GM18526 (cell line): Measurements from ENCODE around the gene RDM1.

Experiments used
- POLR2A ChIP-seq: IDR thresholded peaks from 3 replicates; pipeline ENCODE4 v1.6.1; 2011; ENCODE audit not compliant: insufficient read length; ENCODE audit errors: extremely low read depth

RDM1 gene

GRCh38 chr17:35930211-35931065 is at the start of gene RDM1:
RDM1 (minus strand) TSS chr17:35930773; CDS start chr17:35930727, 46 bp downstream.
- peak; percentile 55 for TF ChIP-seq POLR2A

- no peak for TF ChIP-seq POLR2A
Measured at GRCh38 chr17:35978346-35978745, 47.8 kb upstream of the RDM1 start.

- no peak for TF ChIP-seq POLR2A
Measured at GRCh38 chr17:35977509-35977908, 46.9 kb upstream of the RDM1 start.

GRCh38 chr17:35973333-35974260 is 43.0 kb upstream of the RDM1 start:
- TF ChIP-seq POLR2A, result no peak

GRCh38 chr17:35972945-35973332 is 42.4 kb upstream of the RDM1 start:
- TF ChIP-seq POLR2A, result no peak

- no peak for TF ChIP-seq POLR2A
Measured at GRCh38 chr17:35972535-35972934, 42.0 kb upstream of the RDM1 start.

GRCh38 chr17:35972066-35972465 is 41.5 kb upstream of the RDM1 start:
- no peak for TF ChIP-seq POLR2A

- TF ChIP-seq POLR2A, result no peak
Measured at GRCh38 chr17:35969558-35970380, 39.2 kb upstream of the RDM1 start.

GRCh38 chr17:35968520-35969054 is 38.0 kb upstream of the RDM1 start:
- TF ChIP-seq POLR2A, result no peak

GRCh38 chr17:35965272-35965671 is 34.7 kb upstream of the RDM1 start:
- TF ChIP-seq POLR2A, result no peak

GRCh38 chr17:35963663-35964062 is 33.1 kb upstream of the RDM1 start:
- TF ChIP-seq POLR2A, result no peak

GRCh38 chr17:35953720-35954119 is 23.1 kb upstream of the RDM1 start:
- TF ChIP-seq POLR2A, result no peak

- no peak for TF ChIP-seq POLR2A
Measured at GRCh38 chr17:35949401-35949800, 18.8 kb upstream of the RDM1 start.

- no peak for TF ChIP-seq POLR2A
Measured at GRCh38 chr17:35948092-35948491, 17.5 kb upstream of the RDM1 start.

GRCh38 chr17:35947156-35947585 is 16.6 kb upstream of the RDM1 start:
- no peak for TF ChIP-seq POLR2A
